ENCODE results near the gene VAT1L. TPM values are rescaled to one million over a fixed set of nuclear protein-coding genes. Genes with fewer than 3 reads are reported as not detected.

VAT1L gene
- total and polyA plus RNA-seq, 2 donors (not counting 1 experiment from before 2014, with no cell fraction given), result not detected

DNA sequence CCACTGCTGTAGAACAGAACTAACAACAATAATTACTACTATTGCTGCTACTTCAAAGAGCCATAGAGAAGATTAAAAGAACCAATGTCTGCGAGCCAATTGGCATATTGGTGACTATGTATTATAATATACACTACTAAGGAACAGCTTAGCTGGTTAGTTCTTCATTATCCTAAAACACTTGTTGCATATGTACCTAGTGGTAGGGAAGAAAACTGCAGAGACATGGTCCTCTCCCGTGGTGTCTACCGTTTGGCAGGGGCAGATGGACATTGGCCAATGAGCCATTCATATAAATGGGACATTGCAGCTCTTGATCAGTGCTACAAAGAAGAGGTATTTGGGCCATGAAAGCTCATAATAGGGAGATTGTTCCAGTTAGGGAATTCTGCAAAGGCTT is 187.6 kb downstream of the VAT1L start:
- H3K9me3 Mint-ChIP-seq (ENCODE audit: insufficient read depth), result no peaks in the 10 kb centered on the region
- intact Hi-C loops (cut with micrococcal nuclease), result no loop called here
- peaks cover 3% of the 10 kb centered on the region for H3K27me3 Mint-ChIP-seq
- ChIA-PET POLR2A (no interaction called here), CTCF (interaction anchor here (1.7 kb wide), 1 partner anchor 299 kb away, joined by 6 read pairs; no protein-coding TSS in a partner anchor)
- no peak for TF ChIP-seq EZH2 (IDR thresholded peaks at IDR 0.05; ENCODE audit: borderline replicate concordance, insufficient read depth, low read depth, low read length, poor library complexity, severe bottlenecking)
- TF ChIP-seq, protein P1, sequence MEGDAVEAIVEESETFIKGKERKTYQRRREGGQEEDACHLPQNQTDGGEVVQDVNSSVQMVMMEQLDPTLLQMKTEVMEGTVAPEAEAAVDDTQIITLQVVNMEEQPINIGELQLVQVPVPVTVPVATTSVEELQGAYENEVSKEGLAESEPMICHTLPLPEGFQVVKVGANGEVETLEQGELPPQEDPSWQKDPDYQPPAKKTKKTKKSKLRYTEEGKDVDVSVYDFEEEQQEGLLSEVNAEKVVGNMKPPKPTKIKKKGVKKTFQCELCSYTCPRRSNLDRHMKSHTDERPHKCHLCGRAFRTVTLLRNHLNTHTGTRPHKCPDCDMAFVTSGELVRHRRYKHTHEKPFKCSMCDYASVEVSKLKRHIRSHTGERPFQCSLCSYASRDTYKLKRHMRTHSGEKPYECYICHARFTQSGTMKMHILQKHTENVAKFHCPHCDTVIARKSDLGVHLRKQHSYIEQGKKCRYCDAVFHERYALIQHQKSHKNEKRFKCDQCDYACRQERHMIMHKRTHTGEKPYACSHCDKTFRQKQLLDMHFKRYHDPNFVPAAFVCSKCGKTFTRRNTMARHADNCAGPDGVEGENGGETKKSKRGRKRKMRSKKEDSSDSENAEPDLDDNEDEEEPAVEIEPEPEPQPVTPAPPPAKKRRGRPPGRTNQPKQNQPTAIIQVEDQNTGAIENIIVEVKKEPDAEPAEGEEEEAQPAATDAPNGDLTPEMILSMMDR (IDR thresholded peaks at IDR 0.05), result no peak
- Histone ChIP-seq H3K9me3 (ENCODE audit: control extremely low read depth in 1 of 3, control insufficient read depth in 2 of 3, insufficient read depth in 1 of 3, low read length in 2 of 3) (no peaks in the 10 kb centered on the region), H3K4me3 (ENCODE audit: control extremely low read depth in 1 of 5, extremely low read depth in 1 of 5, insufficient read depth in 1 of 5, low read depth in 2 of 5, low read length in 4 of 5) (no peak overlapping the region), H4K20me1 (ENCODE audit: control insufficient read depth, insufficient read depth, low read length, poor library complexity, severe bottlenecking) (no peaks in the 10 kb centered on the region), H2AFZ (ENCODE audit: insufficient read depth, low read depth, low read length, poor library complexity, severe bottlenecking) (no peak overlapping the region), H3K4me2 (replicated peaks; ENCODE audit: low read depth, low read length, poor library complexity, severe bottlenecking) (no peak overlapping the region), H3K36me3 (replicated peaks in 1 of 2; ENCODE audit: control extremely low read depth in 1 of 2, control insufficient read depth in 1 of 2, extremely low read depth in 1 of 2, insufficient read depth in 2 of 2, low read length in 1 of 2) (no peaks in the 10 kb centered on the region), H3K27me3 (replicated peaks in 1 of 4; ENCODE audit: control extremely low read depth in 1 of 4, control insufficient read depth in 3 of 4, insufficient read depth in 4 of 4, low read length in 3 of 4) (no peaks in the 10 kb centered on the region), H3K4me1 (ENCODE audit: control insufficient read depth in 2 of 2, insufficient read depth in 2 of 2, low read length in 2 of 2) (no peaks in the 10 kb centered on the region), H3K9ac (ENCODE audit: low read length) (no peak overlapping the region), H3K27ac (ENCODE audit: low read length in 2 of 2) (no peak overlapping the region), H3K79me2 (ENCODE audit: control insufficient read depth, insufficient read depth, low read length) (no peaks in the 10 kb centered on the region)
- H3K4me3 Mint-ChIP-seq, result no peak overlapping the region
- H3K27ac Mint-ChIP-seq, result no peak overlapping the region
- no peaks in the 10 kb centered on the region for H3K4me1 Mint-ChIP-seq
- 60% methylated on average over 2 of the region's 3 CpGs for WGBS (ENCODE audit: insufficient coverage)
- DNase-seq (no peak), ATAC-seq (ENCODE audit: low read depth) (no peak)

DNA sequence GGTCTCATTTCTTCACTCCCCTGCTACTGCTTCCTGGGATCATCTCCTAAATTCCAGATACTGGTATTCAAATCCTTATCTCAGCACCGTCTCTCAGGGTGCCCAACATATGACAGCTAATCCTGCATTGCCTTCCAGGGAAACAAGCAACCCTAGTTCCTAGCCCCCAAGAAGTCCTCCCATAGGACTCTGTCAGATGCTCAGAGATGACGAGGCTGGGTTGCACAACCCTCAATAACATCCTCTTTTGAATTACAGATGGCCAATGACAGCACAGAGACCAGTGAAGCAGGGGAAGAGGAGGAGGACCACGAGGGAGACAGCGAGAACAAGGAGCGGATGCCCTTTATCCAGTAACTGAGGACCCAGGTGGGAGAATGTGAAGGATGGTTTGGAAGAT is 189.0 kb downstream of the VAT1L start:
- no peaks in the 10 kb centered on the region for H3K9me3 Mint-ChIP-seq (ENCODE audit: insufficient read depth)
- POLR2A ChIA-PET, result no interaction called here
- Histone ChIP-seq H3K36me3 (replicated peaks in 1 of 2; ENCODE audit: control extremely low read depth in 1 of 2, control insufficient read depth in 1 of 2, extremely low read depth in 1 of 2, insufficient read depth in 2 of 2, low read length in 1 of 2) (no peaks in the 10 kb centered on the region), H3K27me3 (replicated peaks in 1 of 4; ENCODE audit: control extremely low read depth in 1 of 4, control insufficient read depth in 3 of 4, insufficient read depth in 4 of 4, low read length in 3 of 4) (no peaks in the 10 kb centered on the region), H3K27ac (ENCODE audit: low read length in 2 of 2) (no peak overlapping the region), H3K4me3 (ENCODE audit: control extremely low read depth in 1 of 5, extremely low read depth in 1 of 5, insufficient read depth in 1 of 5, low read depth in 2 of 5, low read length in 4 of 5) (no peak overlapping the region), H2AFZ (ENCODE audit: insufficient read depth, low read depth, low read length, poor library complexity, severe bottlenecking) (no peak overlapping the region), H4K20me1 (ENCODE audit: control insufficient read depth, insufficient read depth, low read length, poor library complexity, severe bottlenecking) (no peaks in the 10 kb centered on the region), H3K79me2 (ENCODE audit: control insufficient read depth, insufficient read depth, low read length) (no peaks in the 10 kb centered on the region), H3K4me2 (replicated peaks; ENCODE audit: low read depth, low read length, poor library complexity, severe bottlenecking) (no peak overlapping the region), H3K9ac (ENCODE audit: low read length) (no peak overlapping the region), H3K4me1 (ENCODE audit: control insufficient read depth in 2 of 2, insufficient read depth in 2 of 2, low read length in 2 of 2) (no peaks in the 10 kb centered on the region), H3K9me3 (ENCODE audit: control extremely low read depth in 1 of 3, control insufficient read depth in 2 of 3, insufficient read depth in 1 of 3, low read length in 2 of 3) (no peaks in the 10 kb centered on the region)
- no peaks in the 10 kb centered on the region for H3K27me3 Mint-ChIP-seq
- TF ChIP-seq, protein P1 (IDR thresholded peaks at IDR 0.05), result no peak
- no peak for TF ChIP-seq EZH2 (IDR thresholded peaks at IDR 0.05; ENCODE audit: borderline replicate concordance, insufficient read depth, low read depth, low read length, poor library complexity, severe bottlenecking)
- no peak overlapping the region for H3K27ac Mint-ChIP-seq
- DNase-seq, result no peak
- intact Hi-C loops (cut with micrococcal nuclease), result no loop called here
- 75% methylated on average over 4 of the region's 5 CpGs for WGBS (ENCODE audit: insufficient coverage)
- H3K4me1 Mint-ChIP-seq, result no peaks in the 10 kb centered on the region
- ATAC-seq (ENCODE audit: low read depth), result no peak
- no peak overlapping the region for H3K4me3 Mint-ChIP-seq
- CTCF ChIA-PET, result no interaction called here

Data from B cell (primary cell).